T-helper 1 cell (primary cell): Measurements from ENCODE around the gene PPP6R2.
"Not testable (repeated sequence)": the region's sequence is repeated elsewhere in the genome, so short reads cannot be mapped to it uniquely, and the experiment has no call there.

ENCODE experiments used
- DNase-seq, 5 donors: peaks; one replicate each; pipeline ENCODE4 v3.0.0-alpha.2; 2012 to 2020

Gene PPP6R2

GRCh38 chr22:50401907-50402306 is 58.8 kb downstream of the PPP6R2 start:
- no peak for DNase-seq

- DNase-seq, result no peak
Measured at GRCh38 chr22:50403701-50404101, 60.6 kb downstream of the PPP6R2 start.

GRCh38 chr22:50406416-50407170 is 63.5 kb downstream of the PPP6R2 start:
- no peak for DNase-seq

- no peak for DNase-seq
Measured at GRCh38 chr22:50408311-50408710, 65.2 kb downstream of the PPP6R2 start.

GRCh38 chr22:50408954-50409353 is 65.8 kb downstream of the PPP6R2 start:
- DNase-seq, result not testable (repeated sequence)

GRCh38 chr22:50414476-50415248 is 71.5 kb downstream of the PPP6R2 start:
- DNase-seq, result no peak

- no peak for DNase-seq
Measured at GRCh38 chr22:50415426-50415825, 72.3 kb downstream of the PPP6R2 start.

- DNase-seq, result no peak
Measured at GRCh38 chr22:50416996-50417395, 73.9 kb downstream of the PPP6R2 start.

- no peak for DNase-seq
Measured at GRCh38 chr22:50417411-50418210, 74.5 kb downstream of the PPP6R2 start.

- no peak for DNase-seq
Measured at GRCh38 chr22:50418624-50419023, 75.5 kb downstream of the PPP6R2 start.

- DNase-seq, result no peak
Measured at GRCh38 chr22:50419116-50419515, 76.0 kb downstream of the PPP6R2 start.

GRCh38 chr22:50420015-50420414 is 76.9 kb downstream of the PPP6R2 start:
- no peak for DNase-seq

GRCh38 chr22:50420581-50420980 is 77.5 kb downstream of the PPP6R2 start:
- no peak for DNase-seq

GRCh38 chr22:50422046-50422445 is 78.9 kb downstream of the PPP6R2 start:
- DNase-seq, result no peak

GRCh38 chr22:50422961-50423815 is 80.1 kb downstream of the PPP6R2 start:
- no peak for DNase-seq

GRCh38 chr22:50423956-50424355 is 80.8 kb downstream of the PPP6R2 start:
- DNase-seq, result no peak

- DNase-seq, result no peak
Measured at GRCh38 chr22:50425179-50425916, 82.2 kb downstream of the PPP6R2 start.

- no peak for DNase-seq
Measured at GRCh38 chr22:50432131-50432876, 89.2 kb downstream of the PPP6R2 start.

GRCh38 chr22:50432877-50433510 is 89.9 kb downstream of the PPP6R2 start:
- not testable (repeated sequence) for DNase-seq

GRCh38 chr22:50434849-50435248 is 91.7 kb downstream of the PPP6R2 start:
- DNase-seq, result no peak
